Progenitor cell of endocrine pancreas (in vitro differentiated cells): ENCODE data around the gene FAM177B. TPM values are rescaled to one million over a fixed set of nuclear protein-coding genes. Genes with fewer than 3 reads are reported as not detected.

Experiments used
- DNase-seq: peaks from one replicate; pipeline ENCODE4 v3.0.0; 2021; ENCODE audit warnings: low spot score; ENCODE audit not compliant: unreplicated experiment
- H3K27ac Mint-ChIP-seq: 2 replicates; pipeline ENCODE4 v1.8.0; 2021; ENCODE audit warnings: mild to moderate bottlenecking, moderate library complexity, mixed read lengths
- H3K27me3 Mint-ChIP-seq: 2 replicates; pipeline ENCODE4 v1.8.0; 2021; ENCODE audit warnings: mixed read lengths
- H3K36me3 Mint-ChIP-seq: 2 replicates; pipeline ENCODE4 v1.8.0; 2022; ENCODE audit warnings: mixed read lengths; ENCODE audit not compliant: insufficient read depth
- H3K4me1 Mint-ChIP-seq: 2 replicates; pipeline ENCODE4 v1.8.0; 2021; ENCODE audit warnings: low read depth, mixed read lengths
- H3K4me3 Mint-ChIP-seq: 2 replicates; pipeline ENCODE4 v1.8.0; 2021; ENCODE audit warnings: low read depth, mild to moderate bottlenecking, moderate library complexity, mixed read lengths
- H3K9me3 Mint-ChIP-seq: 2 replicates; pipeline ENCODE4 v1.8.0; 2021; ENCODE audit warnings: low read depth, mixed read lengths
- CTCF ChIP-seq: fragments of 200-600 bp; sonication (generic); IDR thresholded peaks from one replicate; pipeline ENCODE4 v1.5.0; 2021; ENCODE audit warnings: antibody characterized with exemption, mild to moderate bottlenecking; ENCODE audit not compliant: unreplicated experiment
- long read RNA-seq: library from polyadenylated mRNA; unstranded; transcript quantifications from one replicate; pipeline ENCODE4 v2.0.0, GENCODE V29; 2020
- total RNA-seq: library from RNA; stranded (reverse); gene quantifications from 2 replicates; pipeline ENCODE4 v1.2.1, GENCODE V29; 2021

Gene FAM177B
- not detected in 2 replicates for total RNA-seq
- long read RNA-seq: 0 reads

DNA sequence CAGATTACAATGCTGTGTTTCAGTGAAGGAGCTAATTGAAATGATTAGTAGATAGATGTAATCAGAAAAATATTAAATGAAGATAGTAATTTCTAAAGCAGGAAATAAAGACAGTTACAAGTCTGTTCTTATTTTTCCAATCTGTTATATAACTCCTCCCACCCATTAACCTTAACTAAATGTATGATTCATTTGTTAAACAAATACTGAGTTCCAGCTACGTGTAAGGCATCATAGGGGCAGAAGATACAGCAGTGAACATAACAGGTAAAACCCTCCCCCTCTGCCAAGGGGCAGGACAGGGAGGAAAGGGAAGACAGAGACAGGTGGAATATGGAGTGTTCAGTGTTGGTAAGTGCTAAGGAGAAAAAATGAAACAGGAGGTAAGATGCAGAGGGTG lies at the start of gene FAM177B:
FAM177B (plus strand) TSS at position 231 of the 400 bp plus-strand sequence. CDS start 9,344 bp downstream, outside the sequence.
- no peak for TF ChIP-seq CTCF
- H3K27ac Mint-ChIP-seq: no peak within 1 kb of the TSS
- no peaks in the 10 kb centered on the region for H3K27me3 Mint-ChIP-seq

DNA sequence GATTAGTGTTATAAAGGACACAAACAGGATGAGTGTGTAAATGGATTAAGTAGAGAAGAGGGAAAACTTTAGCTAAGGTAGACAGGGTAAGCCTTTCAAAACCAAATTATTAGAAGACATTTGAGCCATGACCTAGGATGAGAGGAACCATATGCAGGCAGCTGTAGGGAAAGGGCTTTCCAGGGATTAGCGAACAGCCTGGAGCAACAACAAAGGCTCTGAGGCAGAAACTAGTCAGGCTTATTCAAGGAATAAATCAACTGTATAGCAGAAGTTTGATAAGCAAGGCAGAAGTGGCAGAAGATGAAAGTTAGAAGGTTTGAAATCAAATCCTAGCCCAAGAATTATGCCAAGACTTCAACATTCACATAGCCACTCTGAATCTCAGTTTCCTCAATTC lies 46.0 kb upstream of the FAM177B start:
- Mint-ChIP-seq H3K27ac (no peak overlapping the region), H3K27me3 (no peaks in the 10 kb centered on the region), H3K4me1 (no peaks in the 10 kb centered on the region), H3K36me3 (peaks cover 7% of the 10 kb centered on the region), H3K9me3 (no peaks in the 10 kb centered on the region), H3K4me3 (no peak overlapping the region)
- DNase-seq: no peak
- TF ChIP-seq CTCF: no peak

More for the DNA sequence above, at the start of gene FAM177B:
- no peak within 1 kb of the TSS for H3K4me3 Mint-ChIP-seq
- peaks cover 4% of the 10 kb centered on the region for H3K36me3 Mint-ChIP-seq
- no peaks in the 10 kb centered on the region for H3K4me1 Mint-ChIP-seq
- no peak for DNase-seq
- H3K9me3 Mint-ChIP-seq: no peaks in the 10 kb centered on the region

- Mint-ChIP-seq H3K4me1 (no peaks in the 10 kb centered on the region), H3K9me3 (no peaks in the 10 kb centered on the region), H3K27ac (no peak overlapping the region), H3K4me3 (no peak overlapping the region), H3K27me3 (no peaks in the 10 kb centered on the region), H3K36me3 (peaks cover 6% of the 10 kb centered on the region)
- no peak for TF ChIP-seq CTCF
- no peak for DNase-seq
Observed at GRCh38 chr1:222694927-222695326, 42.1 kb upstream of the FAM177B start.

DNA sequence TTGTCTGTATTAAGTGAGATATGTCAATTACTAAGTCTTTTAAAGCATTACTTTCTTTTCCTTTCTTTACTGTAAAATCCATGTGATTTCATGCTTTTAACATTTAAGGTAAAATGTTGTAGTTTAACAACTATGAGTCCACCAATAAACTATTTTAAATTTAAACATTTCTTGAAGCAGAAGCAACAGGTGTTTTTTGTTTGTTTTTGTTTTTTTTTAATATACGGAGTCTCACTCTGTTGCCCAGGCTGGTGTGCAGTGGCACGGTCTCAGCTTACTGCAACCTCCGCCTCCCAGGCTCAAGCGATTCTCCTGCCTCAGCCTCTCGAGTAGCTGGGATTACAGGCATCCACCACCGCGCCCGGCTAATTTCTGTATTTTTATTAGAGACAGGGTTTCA lies 40.3 kb upstream of the FAM177B start:
- Mint-ChIP-seq H3K4me1 (no peaks in the 10 kb centered on the region), H3K27ac (no peak overlapping the region), H3K9me3 (no peaks in the 10 kb centered on the region), H3K36me3 (peaks cover 9% of the 10 kb centered on the region), H3K27me3 (no peaks in the 10 kb centered on the region), H3K4me3 (no peak overlapping the region)
- no peak for DNase-seq
- TF ChIP-seq CTCF: no peak

DNA sequence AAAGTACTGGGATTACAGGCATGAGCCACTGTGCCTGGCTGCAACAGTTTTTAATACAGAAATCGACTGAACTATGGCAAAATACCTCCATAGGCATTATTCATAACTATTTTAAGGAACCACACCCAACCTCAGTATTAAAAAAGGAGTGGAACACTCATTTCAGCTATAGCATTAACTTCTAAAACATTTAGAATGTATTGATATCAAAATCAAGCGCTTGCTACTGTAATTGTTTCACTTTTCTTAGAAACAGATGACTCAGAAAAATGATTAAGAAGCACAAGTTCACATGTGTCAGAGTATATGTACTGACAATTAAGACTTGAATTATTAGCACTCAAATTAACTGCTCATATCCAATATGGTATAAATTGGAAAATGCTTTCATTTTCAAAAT lies 39.8 kb upstream of the FAM177B start:
- no peak overlapping the region for H3K27ac Mint-ChIP-seq
- H3K9me3 Mint-ChIP-seq: no peaks in the 10 kb centered on the region
- H3K4me1 Mint-ChIP-seq: peaks cover 2% of the 10 kb centered on the region
- peaks cover 9% of the 10 kb centered on the region for H3K36me3 Mint-ChIP-seq
- no peak overlapping the region for H3K4me3 Mint-ChIP-seq
- H3K27me3 Mint-ChIP-seq: no peaks in the 10 kb centered on the region
- TF ChIP-seq CTCF: no peak
- DNase-seq: no peak
